AG10803 (cell line): ENCODE results near the gene KIF22.
"Not testable (repeated sequence)": the region's sequence is repeated elsewhere in the genome, so short reads cannot be mapped to it uniquely, and the experiment has no call there.

Experiments
- DNase-seq: peaks from one replicate; pipeline ENCODE4 v3.0.0; 2010; ENCODE audit warnings: low read depth
- H3K4me3 ChIP-seq: 2 replicates; pipeline ENCODE4 v1.5.1; 2011; ENCODE audit warnings: mild to moderate bottlenecking, low read length, control low read depth
- TF ChIP-seq, protein P1 (sequence below): conservative IDR thresholded peaks from 2 replicates; pipeline ENCODE4 v1.5.1; 2011; ENCODE audit warnings: mild to moderate bottlenecking, low read length, control low read depth, inconsistent platforms

The KIF22 gene

DNA sequence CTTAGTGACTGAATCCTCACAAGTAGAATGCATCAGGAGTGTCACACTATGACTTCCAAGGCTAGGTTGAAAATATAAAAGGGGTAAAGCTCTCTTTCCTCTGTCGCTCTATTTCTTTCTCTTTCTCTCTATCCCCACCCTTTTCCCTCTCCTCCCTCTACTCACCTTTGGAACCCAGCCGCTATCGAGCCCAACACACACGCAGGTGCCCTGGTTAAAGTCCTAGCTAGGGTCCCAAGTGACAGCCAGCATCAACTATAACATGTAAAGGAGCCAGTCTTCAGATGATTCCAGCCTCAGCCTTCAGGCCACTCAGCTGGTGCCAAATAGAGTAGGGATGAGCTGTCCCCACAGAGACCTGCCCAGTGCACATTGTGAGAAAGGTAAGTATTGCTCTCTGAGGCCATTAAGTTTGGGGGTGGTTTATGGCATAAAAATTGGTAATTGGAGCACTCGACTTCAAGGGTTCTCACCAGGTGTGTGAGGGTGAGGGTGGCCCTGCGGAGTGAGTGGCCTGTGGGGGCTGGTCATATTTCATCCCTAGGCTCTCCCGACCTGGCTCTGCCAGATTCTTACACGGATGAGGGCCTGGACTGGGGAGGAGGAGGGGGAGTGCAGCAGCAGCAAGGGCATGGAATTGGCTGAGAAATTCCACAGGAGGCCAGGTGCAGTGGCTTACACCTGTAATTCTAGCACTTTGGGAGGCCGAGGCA lies 29.8 kb upstream of the KIF22 start:
- TF ChIP-seq, protein P1, sequence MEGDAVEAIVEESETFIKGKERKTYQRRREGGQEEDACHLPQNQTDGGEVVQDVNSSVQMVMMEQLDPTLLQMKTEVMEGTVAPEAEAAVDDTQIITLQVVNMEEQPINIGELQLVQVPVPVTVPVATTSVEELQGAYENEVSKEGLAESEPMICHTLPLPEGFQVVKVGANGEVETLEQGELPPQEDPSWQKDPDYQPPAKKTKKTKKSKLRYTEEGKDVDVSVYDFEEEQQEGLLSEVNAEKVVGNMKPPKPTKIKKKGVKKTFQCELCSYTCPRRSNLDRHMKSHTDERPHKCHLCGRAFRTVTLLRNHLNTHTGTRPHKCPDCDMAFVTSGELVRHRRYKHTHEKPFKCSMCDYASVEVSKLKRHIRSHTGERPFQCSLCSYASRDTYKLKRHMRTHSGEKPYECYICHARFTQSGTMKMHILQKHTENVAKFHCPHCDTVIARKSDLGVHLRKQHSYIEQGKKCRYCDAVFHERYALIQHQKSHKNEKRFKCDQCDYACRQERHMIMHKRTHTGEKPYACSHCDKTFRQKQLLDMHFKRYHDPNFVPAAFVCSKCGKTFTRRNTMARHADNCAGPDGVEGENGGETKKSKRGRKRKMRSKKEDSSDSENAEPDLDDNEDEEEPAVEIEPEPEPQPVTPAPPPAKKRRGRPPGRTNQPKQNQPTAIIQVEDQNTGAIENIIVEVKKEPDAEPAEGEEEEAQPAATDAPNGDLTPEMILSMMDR = no peak
- no peak for DNase-seq
- H3K4me3 ChIP-seq = no peak overlapping the region

DNA sequence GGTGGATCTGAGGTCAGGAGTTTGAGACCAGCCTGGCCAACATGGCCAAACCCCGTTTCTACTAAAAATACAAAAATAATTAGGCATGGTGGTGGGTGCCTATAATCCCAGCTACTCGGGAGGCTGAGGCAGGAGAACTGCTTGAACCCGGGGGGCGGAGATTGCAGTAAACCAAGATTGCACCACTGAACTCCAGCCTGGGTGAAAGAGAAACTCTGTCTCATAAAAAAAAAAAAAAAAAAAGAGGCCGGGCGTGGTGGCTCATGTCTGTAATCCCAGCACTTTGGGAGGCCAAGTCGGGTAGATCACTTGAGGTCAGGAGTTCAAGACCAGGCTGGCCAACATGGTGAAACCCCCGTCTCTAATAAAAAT lies 29.3 kb upstream of the KIF22 start:
- H3K4me3 ChIP-seq, DNase-seq: not testable (repeated sequence)

DNA sequence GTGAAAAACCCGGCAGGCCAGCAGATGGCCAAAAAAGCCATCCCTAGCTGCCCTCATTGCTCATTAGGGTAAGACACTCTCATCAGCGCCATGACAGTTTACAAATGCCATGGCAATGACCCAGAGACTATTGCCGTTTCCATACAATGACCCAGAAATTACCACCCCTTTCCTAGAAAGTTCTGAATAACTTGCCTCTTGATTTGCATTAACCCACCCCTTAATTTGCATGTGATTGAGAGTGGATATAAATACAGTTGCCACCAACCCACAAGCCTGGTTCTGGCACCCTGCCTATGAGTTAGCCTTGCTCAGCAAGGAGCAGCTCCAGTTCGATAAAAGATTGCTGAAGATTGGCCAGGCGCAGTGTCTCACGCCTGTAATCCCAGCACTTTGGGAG lies 28.7 kb upstream of the KIF22 start:
- TF ChIP-seq, protein P1 = no peak
- no peak overlapping the region for H3K4me3 ChIP-seq
- DNase-seq = no peak

DNA sequence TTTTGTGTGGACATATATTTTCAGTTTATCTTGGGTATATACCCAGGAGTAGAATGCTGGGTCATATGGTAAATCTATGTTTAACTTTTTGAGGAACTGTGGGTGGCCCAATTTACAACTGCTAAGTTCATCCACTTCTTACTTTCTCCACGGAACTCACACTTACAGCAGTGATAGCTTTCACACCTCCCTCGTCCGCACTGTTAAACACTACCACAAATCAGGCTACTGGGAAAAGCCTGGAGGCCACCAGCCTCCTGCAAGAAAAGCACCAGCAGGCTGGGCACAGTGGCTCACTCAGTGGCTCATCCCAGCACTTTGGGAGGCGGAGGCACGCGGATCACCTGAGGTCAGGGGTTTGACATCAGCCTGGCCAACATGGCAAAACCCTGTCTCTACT lies 27.2 kb upstream of the KIF22 start:
- TF ChIP-seq, protein P1 = no peak
- DNase-seq = no peak
- no peak overlapping the region for H3K4me3 ChIP-seq

DNA sequence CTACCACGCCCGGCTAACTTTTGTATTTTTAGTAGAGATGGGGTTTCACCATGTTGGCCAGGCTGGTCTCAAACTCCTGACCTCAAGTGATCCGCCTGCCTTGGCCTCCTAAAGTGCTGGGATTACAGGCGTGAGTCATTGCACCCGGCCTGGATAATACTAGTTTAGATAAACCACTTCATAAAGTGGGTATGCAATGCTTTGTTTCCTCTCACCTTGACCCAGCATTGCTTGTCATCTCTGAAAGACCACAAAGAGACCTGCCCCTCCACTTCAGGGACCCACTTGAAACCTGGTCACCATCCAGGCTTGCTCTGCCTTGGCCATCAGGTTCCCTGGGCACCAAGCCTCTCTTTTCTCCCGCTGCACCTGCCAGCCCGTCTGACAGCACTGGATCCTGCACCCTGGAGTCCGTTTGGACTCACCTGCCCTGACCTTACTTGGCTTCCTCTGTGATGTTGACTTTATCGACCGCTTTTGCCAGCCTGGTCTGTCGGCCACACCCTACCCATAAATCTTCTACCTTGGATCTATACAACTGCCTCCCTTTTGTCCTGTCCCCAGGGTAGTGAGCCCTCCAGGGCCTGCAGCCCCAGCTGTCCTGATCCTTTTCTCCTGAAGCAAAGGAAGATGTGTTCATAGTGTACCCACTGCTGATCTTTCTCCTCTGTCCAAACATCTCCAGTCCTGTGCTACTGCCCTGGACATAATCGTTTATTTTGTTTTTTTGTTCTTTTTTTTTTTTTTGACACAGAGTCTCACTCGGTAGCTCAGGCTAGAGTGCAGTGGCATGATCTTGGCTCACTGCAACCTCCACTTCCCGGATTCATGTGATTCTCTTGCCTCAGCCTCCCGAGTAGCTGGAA lies 25.2 kb upstream of the KIF22 start:
- DNase-seq = no peak
- TF ChIP-seq, protein P1 = no peak
- no peak overlapping the region for H3K4me3 ChIP-seq

DNA sequence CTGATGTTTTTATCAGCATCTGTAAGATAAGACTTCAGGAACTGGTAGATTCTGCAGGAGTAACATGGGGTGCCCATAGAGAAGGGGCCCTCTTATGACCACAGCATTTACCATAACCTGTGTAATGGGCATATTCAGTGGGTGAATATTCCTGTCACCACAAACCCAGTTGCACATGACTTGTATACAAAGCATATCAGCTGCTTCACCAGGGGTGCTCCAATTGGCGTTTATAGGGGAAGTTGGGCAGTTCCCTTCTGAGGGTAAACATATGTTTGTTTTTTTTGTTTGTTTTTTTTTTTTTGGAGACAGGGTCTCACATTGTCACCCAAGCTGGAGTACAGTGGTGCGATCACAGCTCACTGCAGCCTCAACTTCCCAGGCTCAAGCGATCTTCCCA lies 24.0 kb upstream of the KIF22 start:
- H3K4me3 ChIP-seq = no peak overlapping the region
- TF ChIP-seq, protein P1 = no peak
- DNase-seq = no peak

DNA sequence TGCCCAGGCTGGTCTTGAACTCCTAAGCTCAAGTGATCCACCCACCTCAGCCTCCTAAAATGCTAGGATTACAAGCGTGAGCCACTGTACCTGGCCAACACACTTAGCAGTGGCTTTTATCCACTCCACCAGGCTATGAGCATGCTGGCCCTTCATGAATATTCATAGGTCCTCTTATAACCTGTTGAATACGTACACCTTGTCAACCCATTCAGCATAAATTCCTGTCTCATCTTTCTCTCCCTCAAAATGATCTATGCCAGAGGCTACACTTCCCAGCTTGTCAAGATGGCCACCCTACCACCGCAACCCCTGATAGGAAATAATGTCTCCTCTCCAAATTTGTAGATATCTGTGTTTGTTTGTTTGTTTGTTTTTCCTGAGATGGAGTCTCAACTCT lies 23.5 kb upstream of the KIF22 start:
- DNase-seq = no peak
- TF ChIP-seq, protein P1 = no peak
- no peak overlapping the region for H3K4me3 ChIP-seq
